Smooth muscle cell (in vitro differentiated cells): Measurements from ENCODE around the gene MAP7D3. TPM values are rescaled to one million over a fixed set of nuclear protein-coding genes. Genes with fewer than 3 reads are reported as not detected.

Source experiments
- DNase-seq: peaks from one replicate; lab custom pipeline; 2025; ENCODE audit not compliant: unreplicated experiment; lab: John Stamatoyannopoulos, UW
- H2AFZ ChIP-seq: fragments of 200-600 bp; sonication (generic); 2 replicates; pipeline ENCODE4 v1.6.0; 2016; ENCODE audit warnings: antibody characterized with exemption, low read depth, mild to moderate bottlenecking
- H3F3A ChIP-seq: fragments of 200-600 bp; sonication (generic); 2 replicates; pipeline ENCODE4 v1.6.0; 2017; ENCODE audit warnings: antibody characterized with exemption, low read depth
- H3K27ac ChIP-seq: fragments of 200-600 bp; sonication (generic); 2 replicates; pipeline ENCODE4 v1.5.1; 2016; ENCODE audit warnings: low read depth, mild to moderate bottlenecking
- H3K27me3 ChIP-seq: fragments of 200-600 bp; sonication (generic); 2 replicates; pipeline ENCODE4 v1.6.1; 2016; ENCODE audit warnings: low read depth, mild to moderate bottlenecking
- H3K36me3 ChIP-seq: fragments of 200-600 bp; sonication (generic); 2 replicates; pipeline ENCODE4 v1.5.1; 2016; ENCODE audit warnings: low read depth
- H3K4me1 ChIP-seq: fragments of 200-600 bp; sonication (generic); 2 replicates; pipeline ENCODE4 v1.5.1; 2016; ENCODE audit warnings: low read depth
- H3K4me2 ChIP-seq: fragments of 200-600 bp; sonication (generic); 2 replicates; pipeline ENCODE4 v1.6.0; 2016; ENCODE audit warnings: mild to moderate bottlenecking
- H3K4me3 ChIP-seq: fragments of 200-600 bp; sonication (generic); 2 replicates; pipeline ENCODE4 v1.5.1; 2016; ENCODE audit warnings: mild to moderate bottlenecking
- H3K79me2 ChIP-seq: fragments of 200-600 bp; sonication (generic); 2 replicates; pipeline ENCODE4 v1.6.0; 2016; ENCODE audit warnings: low read depth, mild to moderate bottlenecking
- H3K9ac ChIP-seq: fragments of 200-600 bp; sonication (generic); 2 replicates; pipeline ENCODE4 v1.6.0; 2016; ENCODE audit warnings: low read depth
- H3K9me3 ChIP-seq: fragments of 200-600 bp; sonication (generic); replicated peaks from 2 replicates; pipeline ENCODE4 v1.5.1; 2016; ENCODE audit warnings: low read depth
- H4K20me1 ChIP-seq: fragments of 200-600 bp; sonication (generic); 2 replicates; pipeline ENCODE4 v1.6.0; 2016; ENCODE audit warnings: low read depth
- CTCF ChIP-seq: fragments of 200-600 bp; sonication (generic); IDR thresholded peaks from 2 replicates; pipeline ENCODE4 v1.5.1; 2017; ENCODE audit warnings: borderline replicate concordance, mild to moderate bottlenecking, antibody characterized with exemption; ENCODE audit not compliant: insufficient read depth, poor library complexity, severe bottlenecking
- WGBS: methylation state at CpG from one replicate; pipeline ENCODE4 v1.1.7; 2016; ENCODE audit warnings: low lambda C conversion rate; 5-methylcytosine and 5-hydroxymethylcytosine counted together
- polyA plus RNA-seq: library from polyadenylated mRNA; unstranded; fragments of >200 nt; fragmentation: Nextera tagmentation; extraction: Ambion mirVana; gene quantifications from 2 replicates; pipeline ENCODE4 v1.2.1, GENCODE V29; 2016
- total RNA-seq: library from RNA; depleted of rRNA; stranded (reverse); fragments of >200 nt; gene quantifications from 2 replicates; pipeline ENCODE4 v1.2.3, GENCODE V29; 2014

Gene MAP7D3
- total and polyA plus RNA-seq, 2 experiments from 2014 or later: 8.1 to 9.3 TPM

- WGBS: 70% methylated on average over 4 of the region's 4 CpGs
- H3F3A ChIP-seq: no peaks in the 10 kb centered on the region
- TF ChIP-seq CTCF: no peak
- H3K9me3 ChIP-seq: no peaks in the 10 kb centered on the region
- no peaks in the 10 kb centered on the region for H3K79me2 ChIP-seq
- no peak overlapping the region for H3K9ac ChIP-seq
- no peak overlapping the region for H2AFZ ChIP-seq
- DNase-seq: no peak
- H3K27me3 ChIP-seq: no peaks in the 10 kb centered on the region
- H3K4me2 ChIP-seq: no peak overlapping the region
- H3K4me3 ChIP-seq: no peak overlapping the region
- no peaks in the 10 kb centered on the region for H3K36me3 ChIP-seq
- no peaks in the 10 kb centered on the region for H4K20me1 ChIP-seq
- H3K27ac ChIP-seq: no peak overlapping the region
- no peaks in the 10 kb centered on the region for H3K4me1 ChIP-seq
Observed at GRCh38 chrX:136179133-136179532, 72.1 kb downstream of the MAP7D3 start.

- peak overlapping the region; percentile 81 for H3K9ac ChIP-seq
- H3K27me3 ChIP-seq: no peaks in the 10 kb centered on the region
- no peaks in the 10 kb centered on the region for H3K36me3 ChIP-seq
- no peak overlapping the region for H3K4me3 ChIP-seq
- TF ChIP-seq CTCF: no peak
- DNase-seq: no peak
- peak overlapping the region; percentile 98 for H3K27ac ChIP-seq
- no peaks in the 10 kb centered on the region for H3K79me2 ChIP-seq
- H3K9me3 ChIP-seq: no peaks in the 10 kb centered on the region
- no peaks in the 10 kb centered on the region for H3K4me1 ChIP-seq
- no peak overlapping the region for H2AFZ ChIP-seq
- no peaks in the 10 kb centered on the region for H4K20me1 ChIP-seq
- WGBS: 31% methylated on average over 2 of the region's 2 CpGs
- H3K4me2 ChIP-seq: peak overlapping the region; percentile 38
- H3F3A ChIP-seq: no peaks in the 10 kb centered on the region
Observed at GRCh38 chrX:136176399-136176825, 74.8 kb downstream of the MAP7D3 start.

- Histone ChIP-seq H3K27ac (no peak overlapping the region), H3K4me1 (no peaks in the 10 kb centered on the region), H3K9ac (no peak overlapping the region), H3K36me3 (no peaks in the 10 kb centered on the region), H3K4me2 (no peak overlapping the region), H3F3A (no peaks in the 10 kb centered on the region), H4K20me1 (peaks cover 3% of the 10 kb centered on the region), H3K79me2 (no peaks in the 10 kb centered on the region), H2AFZ (no peak overlapping the region), H3K4me3 (no peak overlapping the region), H3K9me3 (no peaks in the 10 kb centered on the region), H3K27me3 (no peaks in the 10 kb centered on the region)
- DNase-seq: no peak
- WGBS: 72% methylated on average over 1 of the region's 1 CpG
- TF ChIP-seq CTCF: no peak
Observed at GRCh38 chrX:136171420-136171819, 79.8 kb downstream of the MAP7D3 start.

- Histone ChIP-seq H3K4me2 (peak overlapping the region; percentile 18), H3K9me3 (no peaks in the 10 kb centered on the region), H3K4me3 (no peak overlapping the region), H3K36me3 (no peaks in the 10 kb centered on the region), H4K20me1 (peaks cover 3% of the 10 kb centered on the region), H3K4me1 (peaks cover 5% of the 10 kb centered on the region), H3K79me2 (no peaks in the 10 kb centered on the region), H3F3A (no peaks in the 10 kb centered on the region), H3K27me3 (no peaks in the 10 kb centered on the region), H2AFZ (no peak overlapping the region), H3K27ac (peak overlapping the region; percentile 65), H3K9ac (peak overlapping the region; percentile 40)
- TF ChIP-seq CTCF: no peak
- 62% methylated on average over 9 of the region's 9 CpGs for WGBS
- no peak for DNase-seq
Observed at GRCh38 chrX:136170139-136170800, 80.9 kb downstream of the MAP7D3 start.
